HG03457 (cell line): Measurements from ENCODE around the gene BSN.

Source experiments
- ATAC-seq: cut with Tn5 transposase; IDR thresholded peaks from one replicate; pipeline ENCODE4 v1.9.1; 2021; ENCODE audit warnings: moderate number of reproducible peaks; ENCODE audit not compliant: unreplicated experiment

Gene BSN

GRCh38 chr3:49628249-49628648 is 74.0 kb downstream of the BSN start:
- ATAC-seq = no peak

- ATAC-seq = no peak
Measured at GRCh38 chr3:49629451-49629850, 75.2 kb downstream of the BSN start.

GRCh38 chr3:49629866-49630265 is 75.6 kb downstream of the BSN start:
- ATAC-seq = no peak

- ATAC-seq = no peak
Measured at GRCh38 chr3:49630784-49631183, 76.5 kb downstream of the BSN start.

- ATAC-seq = no peak
Measured at GRCh38 chr3:49634736-49635135, 80.5 kb downstream of the BSN start.

GRCh38 chr3:49636883-49637609 is 82.8 kb downstream of the BSN start:
- ATAC-seq = no peak

GRCh38 chr3:49638445-49638844 is 84.2 kb downstream of the BSN start:
- ATAC-seq = no peak

GRCh38 chr3:49639551-49639950 is 85.3 kb downstream of the BSN start:
- ATAC-seq = no peak

- ATAC-seq = no peak
Measured at GRCh38 chr3:49641292-49641691, 87.0 kb downstream of the BSN start.

- no peak for ATAC-seq
Measured at GRCh38 chr3:49641921-49642707, 87.8 kb downstream of the BSN start.

- no peak for ATAC-seq
Measured at GRCh38 chr3:49642708-49643145, 88.5 kb downstream of the BSN start.

GRCh38 chr3:49644684-49645083 is 90.4 kb downstream of the BSN start:
- ATAC-seq = no peak

GRCh38 chr3:49646236-49646635 is 92.0 kb downstream of the BSN start:
- ATAC-seq = no peak

GRCh38 chr3:49647741-49648140 is 93.5 kb downstream of the BSN start:
- ATAC-seq = no peak

GRCh38 chr3:49648354-49649019 is 94.2 kb downstream of the BSN start:
- no peak for ATAC-seq

- ATAC-seq = no peak
Measured at GRCh38 chr3:49649576-49649975, 95.3 kb downstream of the BSN start.

GRCh38 chr3:49650177-49650576 is 95.9 kb downstream of the BSN start:
- ATAC-seq = no peak

GRCh38 chr3:49650637-49651036 is 96.4 kb downstream of the BSN start:
- no peak for ATAC-seq

GRCh38 chr3:49652218-49652902 is 98.1 kb downstream of the BSN start:
- ATAC-seq = no peak

- ATAC-seq = no peak
Measured at GRCh38 chr3:49652903-49653415, 98.7 kb downstream of the BSN start.

GRCh38 chr3:49653621-49654020 is 99.3 kb downstream of the BSN start:
- ATAC-seq = no peak
